Measurements from ENCODE around the gene EFNA1. TPM values are rescaled to one million over a fixed set of nuclear protein-coding genes. Genes with fewer than 3 reads are reported as not detected.
"Not testable (repeated sequence)": the region's sequence is repeated elsewhere in the genome, so short reads cannot be mapped to it uniquely, and the experiment has no call there.

EFNA1 gene
- total RNA-seq, 1 experiment from 2014 or later = 35.7 TPM

- TF ChIP-seq CTCF (conservative IDR thresholded peaks at IDR 0.05) (no peak), EZH2 (IDR thresholded peaks at IDR 0.05; ENCODE audit: low read depth) (no peak)
- BruUV-seq (replicated peaks) = no TSS peak
- CTCF ChIA-PET = no interaction called here
Observed at GRCh38 chr1:155117610-155118009, 10.1 kb upstream of the EFNA1 start.

GRCh38 chr1:155118090-155118489, 9.6 kb upstream of the EFNA1 start:
- H3K9me3 ChIP-seq (ENCODE audit: insufficient read depth, low read depth); H3K79me2 ChIP-seq (ENCODE audit: low read depth); DNase-seq; H3K27ac ChIP-seq; intact Hi-C loops (cut with micrococcal nuclease; ENCODE audit: unreplicated experiment); H4K20me1 ChIP-seq (ENCODE audit: insufficient read depth); H3F3A ChIP-seq (ENCODE audit: insufficient read depth, low read depth); CTCF ChIA-PET; H3K4me3 ChIP-seq; H3K4me1 ChIP-seq (replicated peaks; ENCODE audit: insufficient read depth); H3K36me3 ChIP-seq (ENCODE audit: low read depth); H3K9me2 ChIP-seq (ENCODE audit: insufficient read depth); H2AFZ ChIP-seq; H3K27me3 ChIP-seq (ENCODE audit: insufficient read depth, low read depth); BruUV-seq (replicated peaks): not testable (repeated sequence)
- POLR2A ChIA-PET (ENCODE audit: unreplicated experiment) = interaction anchor here (0.6 kb wide), 1 partner anchor 76 kb away, joined by 3 read pairs; no protein-coding TSS in a partner anchor
- H3K4me2 ChIP-seq = 0 out of 2 replicates have a peak overlapping the region, but pooled peaks have one; percentile 19

More at GRCh38 chr1:155117610-155118009, 10.1 kb upstream of the EFNA1 start:
- H3K27ac ChIP-seq = no peak overlapping the region
- no peak overlapping the region for H2AFZ ChIP-seq
- H3F3A ChIP-seq (ENCODE audit: insufficient read depth, low read depth) = peaks cover 5% of the 10 kb centered on the region; the same call in 1 of the 2 replicates
- H4K20me1 ChIP-seq (ENCODE audit: insufficient read depth) = no peaks in the 10 kb centered on the region
- intact Hi-C loops (cut with micrococcal nuclease; ENCODE audit: unreplicated experiment) = no loop called here
- H3K4me1 ChIP-seq (replicated peaks; ENCODE audit: insufficient read depth) = no peaks in the 10 kb centered on the region
- no peaks in the 10 kb centered on the region for H3K36me3 ChIP-seq (ENCODE audit: low read depth)
- H3K4me2 ChIP-seq = peak overlapping the region; percentile 19; the same call in 1 of the 2 replicates
- H3K9me2 ChIP-seq (ENCODE audit: insufficient read depth) = no peaks in the 10 kb centered on the region
- DNase-seq = peak in 1 of 2 experiments; percentile 51
- POLR2A ChIA-PET (ENCODE audit: unreplicated experiment) = interaction anchor here (0.5 to 0.6 kb wide), 2 partner anchors 77 to 187 kb away, joined by 3 to 4 read pairs; no protein-coding TSS in a partner anchor
- no peaks in the 10 kb centered on the region for H3K79me2 ChIP-seq (ENCODE audit: low read depth)
- no peaks in the 10 kb centered on the region for H3K27me3 ChIP-seq (ENCODE audit: insufficient read depth, low read depth)
- no peaks in the 10 kb centered on the region for H3K9me3 ChIP-seq (ENCODE audit: insufficient read depth, low read depth)
- H3K4me3 ChIP-seq = no peak overlapping the region

- TF ChIP-seq EZH2 (IDR thresholded peaks at IDR 0.05; ENCODE audit: low read depth) (no peak), CTCF (conservative IDR thresholded peaks at IDR 0.05) (no peak)
- no peaks in the 10 kb centered on the region for H3K27me3 ChIP-seq (ENCODE audit: insufficient read depth, low read depth)
- H3K27ac ChIP-seq = no peak overlapping the region
- intact Hi-C loops (cut with micrococcal nuclease; ENCODE audit: unreplicated experiment) = no loop called here
- peaks cover 25% of the 10 kb centered on the region for H3F3A ChIP-seq (ENCODE audit: insufficient read depth, low read depth)
- CTCF ChIA-PET = no interaction called here
- no peak for DNase-seq
- peaks cover 21% of the 10 kb centered on the region for H3K4me1 ChIP-seq (replicated peaks; ENCODE audit: insufficient read depth)
- H3K36me3 ChIP-seq (ENCODE audit: low read depth) = no peaks in the 10 kb centered on the region
- H3K79me2 ChIP-seq (ENCODE audit: low read depth) = no peaks in the 10 kb centered on the region
- no peaks in the 10 kb centered on the region for H3K9me2 ChIP-seq (ENCODE audit: insufficient read depth)
- no peak overlapping the region for H2AFZ ChIP-seq
- H4K20me1 ChIP-seq (ENCODE audit: insufficient read depth) = no peaks in the 10 kb centered on the region
- no peak overlapping the region for H3K4me2 ChIP-seq
- no peak overlapping the region for H3K4me3 ChIP-seq
- POLR2A ChIA-PET (ENCODE audit: unreplicated experiment) = no interaction called here
- no TSS peak for BruUV-seq (replicated peaks)
- no peaks in the 10 kb centered on the region for H3K9me3 ChIP-seq (ENCODE audit: insufficient read depth, low read depth)
Observed at GRCh38 chr1:155120253-155120652, 7.4 kb upstream of the EFNA1 start.

GRCh38 chr1:155121249-155121648, 6.4 kb upstream of the EFNA1 start:
- TF ChIP-seq EZH2 (IDR thresholded peaks at IDR 0.05; ENCODE audit: low read depth) = no peak
- no peak for TF ChIP-seq CTCF (conservative IDR thresholded peaks at IDR 0.05)
- POLR2A ChIA-PET (ENCODE audit: unreplicated experiment) = no interaction called here

More at GRCh38 chr1:155121249-155121648, 6.4 kb upstream of the EFNA1 start:
- DNase-seq = no peak
- intact Hi-C loops (cut with micrococcal nuclease; ENCODE audit: unreplicated experiment) = no loop called here
- Histone ChIP-seq H3K4me1 (replicated peaks; ENCODE audit: insufficient read depth) (peaks cover 31% of the 10 kb centered on the region), H3F3A (ENCODE audit: insufficient read depth, low read depth) (peaks cover 33% of the 10 kb centered on the region), H3K79me2 (ENCODE audit: low read depth) (no peaks in the 10 kb centered on the region), H4K20me1 (ENCODE audit: insufficient read depth) (no peaks in the 10 kb centered on the region), H3K9me2 (ENCODE audit: insufficient read depth) (no peaks in the 10 kb centered on the region), H3K4me2 (no peak overlapping the region), H3K36me3 (ENCODE audit: low read depth) (no peaks in the 10 kb centered on the region), H2AFZ (no peak overlapping the region), H3K27ac (no peak overlapping the region), H3K4me3 (no peak overlapping the region), H3K9me3 (ENCODE audit: insufficient read depth, low read depth) (no peaks in the 10 kb centered on the region), H3K27me3 (ENCODE audit: insufficient read depth, low read depth) (no peaks in the 10 kb centered on the region)
- CTCF ChIA-PET = interaction anchor here (0.5 kb wide), 1 partner anchor 46 kb away, joined by 3 read pairs; no protein-coding TSS in a partner anchor
- BruUV-seq (replicated peaks) = no TSS peak

All from PC-9 (cell line).